K562 (cell line): ENCODE data around the gene KLHL25. TPM values are rescaled to one million over a fixed set of nuclear protein-coding genes. Genes with fewer than 3 reads are reported as not detected.

Source experiments
- ATAC-seq: fragments of 200-7000 bp; cut with Tn5 transposase; 3 replicates; pipeline ENCODE4 v1.9.1; 2020; ENCODE audit warnings: moderate library complexity
- BruUV-seq: library from RNA; stranded (reverse); fragments of 400-500 nt; replicated peaks from 2 replicates; lab custom pipeline; 2021; lab: Mats Ljungman, UMichigan
- CTCF ChIA-PET: fragments of 300-600 bp; formaldehyde crosslinking; extraction: SDS; loops from one replicate; lab custom pipeline; 2021; ENCODE audit warnings: low intra/inter-chr PET ratio; lab: Yijun Ruan, JAX
- POLR2A ChIA-PET: fragments of 300-600, 350-650 bp; sonication (Branson Sonifier 250); formaldehyde crosslinking; extraction: SDS; loops from one replicate; lab custom pipeline; 2021; ENCODE audit warnings: antibody characterized with exemption, inconsistent platforms; lab: Yijun Ruan, JAX
- DNase-seq, 4 experiments: peaks; one replicate each; pipeline versions ENCODE4 v3.0.0 to v3.0.0-alpha.2; 2011 to 2018; ENCODE audit warnings: low spot score in 3 of 4, mixed read lengths in 3 of 4; ENCODE audit errors: extremely low read depth in 1 of 4
- FAIRE-seq: peaks from 2 replicates; lab custom pipeline; 2011; peaks lifted over from hg19 to GRCh38; lab: Jason Lieb, UNC
- H2AFZ ChIP-seq: 2 replicates; pipeline ENCODE4 v1.6.0; 2011; ENCODE audit warnings: low read depth, low read length, control low read depth, inconsistent platforms
- H3K27ac ChIP-seq: fragments of 200-600 bp; 3 replicates; pipeline ENCODE4 v1.8.0; 2011; ENCODE audit warnings: low read depth, mild to moderate bottlenecking, control low read depth, inconsistent platforms, low read length, moderate library complexity, mixed read lengths; ENCODE audit errors: extremely low read depth
- H3K27me3 ChIP-seq, 2 experiments: fragments of 300-600 bp in 1 of 2; 2 replicates in 1 of 2; 3 replicates in 1 of 2; pipeline versions ENCODE4 v1.6.0 to v1.8.0; 2011; ENCODE audit warnings: inconsistent platforms in 2 of 2, low read length in 2 of 2, mild to moderate bottlenecking in 1 of 2, mixed read lengths in 1 of 2, moderate library complexity in 1 of 2; ENCODE audit not compliant: control insufficient read depth in 2 of 2, insufficient read depth in 2 of 2
- H3K36me3 ChIP-seq: fragments of 300-600 bp; 3 replicates; pipeline ENCODE4 v1.8.0; 2011; ENCODE audit warnings: mild to moderate bottlenecking, low read length, inconsistent platforms; ENCODE audit not compliant: control insufficient read depth, insufficient read depth
- H3K4me1 ChIP-seq, 2 experiments: fragments of 200-600 bp in 1 of 2; replicated peaks in 1 of 2; 2 replicates in 1 of 2; 3 replicates in 1 of 2; pipeline versions ENCODE4 v1.5.1 to v1.8.0; 2011; ENCODE audit warnings: inconsistent platforms in 2 of 2, low read length in 2 of 2, mild to moderate bottlenecking in 1 of 2, mixed read lengths in 1 of 2, moderate library complexity in 1 of 2; ENCODE audit not compliant: control insufficient read depth in 2 of 2, insufficient read depth in 2 of 2
- H3K4me2 ChIP-seq: 2 replicates; pipeline ENCODE4 v1.6.1; 2011; ENCODE audit warnings: low read length, control low read depth, inconsistent platforms, mixed read lengths; ENCODE audit not compliant: insufficient read depth
- H3K4me3 ChIP-seq: fragments of 200-600 bp; sonication (generic), shearing (Covaris generic); 2 replicates; pipeline ENCODE4 v1.5.1; 2016; ENCODE audit warnings: control low read depth, inconsistent platforms
- H3K79me2 ChIP-seq: fragments of 200-600 bp; 3 replicates; pipeline ENCODE4 v1.8.0; 2011; ENCODE audit warnings: low read length, inconsistent platforms; ENCODE audit not compliant: control insufficient read depth, insufficient read depth
- H3K9ac ChIP-seq, 2 experiments: 2 replicates each; pipeline versions ENCODE4 v1.6.0 to v1.6.1; 2011; ENCODE audit warnings: low read depth in 2 of 2, low read length in 2 of 2, control low read depth in 1 of 2, inconsistent platforms in 1 of 2, mild to moderate bottlenecking in 1 of 2, mixed read lengths in 1 of 2; ENCODE audit not compliant: insufficient read depth in 1 of 2
- H3K9me1 ChIP-seq: one replicate; pipeline ENCODE4 v1.6.0; 2011; ENCODE audit warnings: inconsistent platforms, mild to moderate bottlenecking, low read length, moderate library complexity; ENCODE audit not compliant: control insufficient read depth, insufficient read depth
- H3K9me3 ChIP-seq: replicated peaks from 2 replicates; pipeline ENCODE4 v1.5.1; 2011; ENCODE audit warnings: low read depth, low read length, inconsistent platforms; ENCODE audit not compliant: control insufficient read depth, insufficient read depth
- H4K20me1 ChIP-seq: replicated peaks from 2 replicates; pipeline ENCODE4 v1.6.1; 2011; ENCODE audit warnings: low read length, inconsistent platforms, mixed read lengths; ENCODE audit not compliant: control insufficient read depth, insufficient read depth
- GABPB2 ChIP-seq: fragments of 250-450 bp; sonication (Bioruptor Pico); conservative IDR thresholded peaks from 2 replicates; pipeline ENCODE4 v1.5.1; 2021; ENCODE audit warnings: mild to moderate bottlenecking
- MAFK ChIP-seq: IDR thresholded peaks from 2 replicates; pipeline ENCODE4 v1.6.1; 2011; ENCODE audit warnings: low read length, improper control_type of control experiment
- MLX ChIP-seq, 2 experiments: fragments of 450-650 bp in 1 of 2; sonication (generic) in 1 of 2; formaldehyde crosslinking; conservative IDR thresholded peaks; 2 replicates each; pipeline versions ENCODE4 v1.4.0 to v1.8.1; 2020 to 2022; ENCODE audit warnings: mild to moderate bottlenecking in 1 of 2, missing genetic modification reagents in 1 of 2
- NONO ChIP-seq, 2 experiments: fragments of 200-400 bp in 1 of 2; fragments of 450-650 bp in 1 of 2; formaldehyde crosslinking in 1 of 2; IDR thresholded peaks; 2 replicates each; pipeline ENCODE4 v1.6.1; 2017; ENCODE audit warnings: low read depth in 2 of 2, mild to moderate bottlenecking in 2 of 2, moderate library complexity in 2 of 2, low read length in 1 of 2
- U2AF2 ChIP-seq: fragments of 200-400 bp; formaldehyde crosslinking; optimal IDR thresholded peaks from 2 replicates; pipeline ENCODE3; 2017; ENCODE audit warnings: low read depth, mild to moderate bottlenecking, low read length
- ZNF277 ChIP-seq: fragments of 250-450 bp; sonication (Bioruptor Pico); IDR thresholded peaks from 2 replicates; pipeline ENCODE4 v1.8.0; 2022; ENCODE audit warnings: inconsistent platforms, mild to moderate bottlenecking, moderate library complexity, borderline replicate concordance
- ZNF280A ChIP-seq: fragments of 450-650 bp; IDR thresholded peaks from 2 replicates; pipeline ENCODE4 v1.6.1; 2018; ENCODE audit warnings: mild to moderate bottlenecking, low read depth; ENCODE audit not compliant: partially characterized antibody
- ZNF311 ChIP-seq: fragments of 250-450 bp; sonication (Bioruptor Pico); IDR thresholded peaks from 2 replicates; pipeline ENCODE4 v1.4.0; 2020; ENCODE audit warnings: mild to moderate bottlenecking, moderate library complexity
- ZNF695 ChIP-seq: fragments of 450-650 bp; formaldehyde crosslinking; IDR thresholded peaks from 2 replicates; pipeline ENCODE4 v1.4.0; 2020; ENCODE audit warnings: mild to moderate bottlenecking, moderate library complexity
- ZNF79 ChIP-seq: fragments of 250-450 bp; sonication (Bioruptor Pico); IDR thresholded peaks from 2 replicates; pipeline ENCODE4 v1.4.0; 2020; ENCODE audit warnings: low read depth, mild to moderate bottlenecking, moderate library complexity
- ZSCAN32 ChIP-seq: fragments of 450-650 bp; formaldehyde crosslinking; IDR thresholded peaks from 2 replicates; pipeline ENCODE4 v1.4.0; 2020; ENCODE audit warnings: mild to moderate bottlenecking, moderate library complexity
- WGBS: fragments of 100-300 bp; shearing (Covaris generic); methylation state at CpG from one replicate; pipeline ENCODE4 v1.1.6; 2016; ENCODE audit warnings: low coverage, mixed read lengths; ENCODE audit not compliant: insufficient coverage; ENCODE audit errors: missing lambda C conversion rate; 5-methylcytosine and 5-hydroxymethylcytosine counted together
- in situ Hi-C: fragments of 300-500 bp; cut with MboI; formaldehyde crosslinking; loops from 4 replicates; pipeline ENCODE4 v1.15.0; 2018; ENCODE audit warnings: inconsistent platforms, mixed read lengths
- intact Hi-C: fragments of 100-400 bp; cut with micrococcal nuclease; formaldehyde crosslinking; loops from 2 replicates; pipeline ENCODE4 v1.14.2; 2022
- polyA plus RNA-seq, 8 experiments: library from polyadenylated mRNA; depleted of rRNA in 4 of 8; stranded (reverse) in 5 of 8; unstranded in 3 of 8; fragments of >200 nt; fragmentation: Nextera tagmentation in 2 of 8; fragmentation: Illumina TruSeq in 1 of 8; extraction: Ambion mirVana in 2 of 8; extraction: Trizol in 1 of 8; gene quantifications; 2 replicates each; pipeline versions ENCODE4 v1.2.1 to v1.2.3, GENCODE V29; 2011 to 2014; ENCODE audit warnings: inconsistent platforms in 1 of 8, missing spikeins in 1 of 8
- total RNA-seq, 7 experiments: library from RNA; depleted of rRNA in 6 of 7; stranded (reverse); fragments of >200 nt in 6 of 7; fragmentation: Illumina TruSeq in 2 of 7; extraction: Trizol in 2 of 7; gene quantifications; 2 replicates each; pipeline versions ENCODE4 v1.2.1 to v1.2.3, GENCODE V29; 2011 to 2021; ENCODE audit warnings: low replicate concordance in 1 of 7

Gene KLHL25
- total and polyA plus RNA-seq, 9 of the 15 experiments (the other 6 are each of a cell fraction or from before 2014, with no cell fraction given), result 0.04 to 0.14 (median 0.10) TPM; not detected in 3

DNA sequence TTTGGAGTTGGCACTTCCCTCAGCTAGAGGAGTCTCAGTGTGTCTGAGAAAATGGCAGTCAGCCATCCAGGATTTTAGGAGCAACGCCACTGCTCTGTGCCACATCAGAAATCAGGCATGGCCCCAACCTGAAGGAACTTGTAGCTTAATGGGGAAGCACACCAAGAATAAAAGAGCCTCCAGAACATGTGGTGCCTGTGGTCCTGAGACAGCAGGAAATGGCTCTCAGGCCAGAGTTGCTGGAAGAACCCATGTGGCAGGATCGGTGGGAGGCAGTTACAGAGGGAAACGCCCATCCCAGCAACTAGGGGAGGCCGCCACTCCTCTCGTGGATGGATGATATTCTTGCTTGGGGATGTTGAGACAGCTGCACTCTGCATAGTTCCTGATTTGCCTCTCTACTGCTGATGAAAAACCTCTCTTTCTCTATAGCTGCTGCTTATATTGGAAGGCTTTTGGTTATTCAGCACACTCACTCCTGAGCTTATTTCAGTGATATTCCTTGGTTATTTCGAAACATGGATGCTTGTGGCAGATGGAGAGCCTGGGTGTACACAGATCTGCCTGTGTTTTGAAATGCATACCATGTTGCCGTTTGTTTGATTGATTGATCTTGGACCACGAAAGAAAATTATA lies 52.4 kb downstream of the KLHL25 start:
- 2% methylated on average over 8 of the region's 8 CpGs for WGBS
- H3K9me1 ChIP-seq, result no peaks in the 10 kb centered on the region
- H3K9me3 ChIP-seq, result no peaks in the 10 kb centered on the region
- no peak for DNase-seq
- peaks cover 18 to 34% of the 10 kb centered on the region in 2 experiments for H3K27me3 ChIP-seq
- BruUV-seq, result no TSS peak
- in situ Hi-C loops (no loop called here), intact Hi-C loops (no loop called here)
- no peaks in the 10 kb centered on the region for H3K4me1 ChIP-seq
- H2AFZ ChIP-seq, result no peak overlapping the region
- FAIRE-seq, result no peak
- H3K4me2 ChIP-seq, result no peak overlapping the region
- no peaks in the 10 kb centered on the region for H3K36me3 ChIP-seq
- POLR2A ChIA-PET, result interaction anchor here (1.2 kb wide), 1 partner anchor 22 kb away, joined by 3 read pairs; no protein-coding TSS in a partner anchor
- no peaks in the 10 kb centered on the region for H3K79me2 ChIP-seq
- no peak for TF ChIP-seq ZNF280A
- TF ChIP-seq MLX (CRISPR knock-in tag; conservative IDR thresholded peaks at IDR 0.05), result no peak
- no peak for TF ChIP-seq ZNF79 (CRISPR knock-in tag)
- TF ChIP-seq ZNF311 (CRISPR knock-in tag), result no peak
- TF ChIP-seq ZNF277 (CRISPR knock-in tag), result no peak
- TF ChIP-seq GABPB2 (CRISPR knock-in tag), result no peak
- TF ChIP-seq NONO (IDR thresholded peaks at IDR 0.05; ENCODE audit: low read depth in 2 of 2, low read length in 1 of 2), result no peak
- TF ChIP-seq ZNF695, result no peak
- TF ChIP-seq U2AF2, result no peak
- no peak for TF ChIP-seq MAFK
- no peak for TF ChIP-seq ZSCAN32 (CRISPR knock-in tag)
- no peak overlapping the region for H3K4me3 ChIP-seq
- CTCF ChIA-PET, result no interaction called here
- H4K20me1 ChIP-seq, result no peaks in the 10 kb centered on the region
- no peak overlapping the region for H3K9ac ChIP-seq
- no peak for ATAC-seq
- H3K27ac ChIP-seq, result no peak overlapping the region
